ENCODE results near the gene OSBPL6. TPM values are rescaled to one million over a fixed set of nuclear protein-coding genes. Genes with fewer than 3 reads are reported as not detected.

OSBPL6 gene
- total and polyA plus RNA-seq, 7 donors = 0.23 to 3.2 (median 1.5) TPM

DNA sequence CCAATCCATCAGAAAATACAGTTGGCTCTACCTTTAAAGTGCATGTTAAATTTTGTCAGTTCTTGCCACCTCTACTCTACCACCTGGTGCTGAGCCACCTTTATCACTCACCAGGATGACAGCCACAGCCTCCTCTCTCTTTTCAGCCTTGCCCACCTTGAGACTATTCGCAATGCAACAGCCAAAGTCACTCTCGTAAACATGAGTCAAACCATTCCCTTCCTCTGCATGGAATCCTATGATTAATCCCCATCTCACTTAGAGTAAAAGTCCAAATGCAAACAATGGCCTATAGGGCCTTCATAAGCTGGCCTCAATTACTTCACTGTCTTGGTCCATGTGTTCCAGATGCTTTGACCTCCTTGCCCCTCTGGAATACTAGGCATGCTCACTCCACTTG is 5.8 kb upstream of the OSBPL6 start:
- no peaks in the 10 kb centered on the region for H3K9me3 ChIP-seq
- no peak for DNase-seq
- H3K4me1 ChIP-seq = peaks cover 0 to 4% (median 2%) of the 10 kb centered on the region in 4 donors
- no peaks in the 10 kb centered on the region for H3K36me3 ChIP-seq
- no peak overlapping the region for H3K4me3 ChIP-seq
- H3K27ac ChIP-seq = no peak overlapping the region
- WGBS, 2 donors = 95 to 96% methylated on average over 2 of the region's 2 CpGs
- no peaks in the 10 kb centered on the region for H3K27me3 ChIP-seq
- no peak for TF ChIP-seq CTCF (IDR thresholded peaks at IDR 0.05)
- TF ChIP-seq EP300 (IDR thresholded peaks at IDR 0.05) = no peak
- TF ChIP-seq POLR2AphosphoS5 (IDR thresholded peaks at IDR 0.05) = no peak
- intact Hi-C loops (cut with DNase I) = no loop called here

GRCh38 chr2:178191004-178191508 is 3.3 kb upstream of the OSBPL6 start:
- H3K4me1 ChIP-seq = peaks cover 0 to 12% (median 9%) of the 10 kb centered on the region in 4 donors
- TF ChIP-seq CTCF (IDR thresholded peaks at IDR 0.05) = no peak
- no peak for TF ChIP-seq POLR2AphosphoS5 (IDR thresholded peaks at IDR 0.05)
- TF ChIP-seq EP300 (IDR thresholded peaks at IDR 0.05) = no peak
- TF ChIP-seq POLR2A (IDR thresholded peaks at IDR 0.05) = no peak
- H3K27me3 ChIP-seq = no peaks in the 10 kb centered on the region
- DNase-seq = no peak
- no peak overlapping the region for H3K4me3 ChIP-seq
- intact Hi-C loops (cut with DNase I) = loop anchor here (5.0 kb wide), 2 partner anchors 86 to 221 kb away; no protein-coding TSS in a partner anchor
- WGBS, 2 donors = 52 to 55% methylated on average over 6 of the region's 6 CpGs
- no peak overlapping the region for H3K27ac ChIP-seq
- H3K36me3 ChIP-seq = no peaks in the 10 kb centered on the region
- H3K9me3 ChIP-seq = no peaks in the 10 kb centered on the region

GRCh38 chr2:178191511-178191910 is 2.8 kb upstream of the OSBPL6 start:
- intact Hi-C loops (cut with DNase I) = loop anchor here (5.0 kb wide), 2 partner anchors 86 to 221 kb away; no protein-coding TSS in a partner anchor
- Histone ChIP-seq H3K27me3 (no peaks in the 10 kb centered on the region), H3K36me3 (no peaks in the 10 kb centered on the region), H3K4me1 (peaks cover 0 to 12% (median 9%) of the 10 kb centered on the region in 4 donors), H3K4me3 (no peak overlapping the region), H3K9me3 (no peaks in the 10 kb centered on the region), H3K27ac (no peak overlapping the region)
- TF ChIP-seq POLR2AphosphoS5 (IDR thresholded peaks at IDR 0.05) (no peak), POLR2A (IDR thresholded peaks at IDR 0.05) (no peak), CTCF (IDR thresholded peaks at IDR 0.05) (no peak), EP300 (IDR thresholded peaks at IDR 0.05) (no peak)
- DNase-seq = no peak
- WGBS, 2 donors = 83 to 91% methylated on average over 2 of the region's 2 CpGs

DNA sequence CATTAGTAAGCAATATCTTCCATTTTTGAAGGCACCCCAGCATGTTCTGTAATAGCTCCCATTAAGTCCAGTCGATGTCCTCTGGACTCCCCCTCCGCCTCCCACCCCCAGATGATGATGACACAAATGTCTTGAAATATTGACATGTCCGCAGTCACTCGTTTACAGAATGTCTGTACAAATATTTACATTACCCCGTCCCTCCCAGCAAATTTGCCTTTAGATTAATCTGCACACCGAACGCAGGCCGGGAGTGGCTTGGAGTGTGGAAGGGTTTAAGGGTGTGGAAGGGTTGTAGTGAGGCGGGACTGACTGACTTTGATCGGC is 853 bp upstream of the OSBPL6 start:
- no peaks in the 10 kb centered on the region for H3K36me3 ChIP-seq
- no peaks in the 10 kb centered on the region for H3K9me3 ChIP-seq
- no peak for DNase-seq
- 3 to 15% methylated on average over 10 of the region's 10 CpGs for WGBS, 2 donors
- peak overlapping the region; percentile 91 to 95 (median 92) for H3K27ac ChIP-seq
- H3K4me3 ChIP-seq = peak overlapping the region; percentile 48 to 97 (median 84)
- no peaks in the 10 kb centered on the region for H3K27me3 ChIP-seq
- intact Hi-C loops (cut with DNase I) = loop anchor here (5.0 kb wide), 2 partner anchors 84 to 219 kb away; no protein-coding TSS in a partner anchor
- TF ChIP-seq CTCF (IDR thresholded peaks at IDR 0.05) (no peak), EP300 (IDR thresholded peaks at IDR 0.05) (no peak), POLR2AphosphoS5 (IDR thresholded peaks at IDR 0.05) (no peak), POLR2A (IDR thresholded peaks at IDR 0.05) (no peak)
- H3K4me1 ChIP-seq = peaks cover 0 to 12% (median 9%) of the 10 kb centered on the region in 4 donors

Data from sigmoid colon (tissue), 7 donors.